ENCODE results near the gene SPARC.

SPARC gene

GRCh38 chr5:151670953-151671636 is 15.6 kb downstream of the SPARC start:
- Histone ChIP-seq H3K27ac (ENCODE audit: insufficient read depth in 1 of 2, low read depth in 1 of 2, low read length in 2 of 2, poor library complexity in 1 of 2, severe bottlenecking in 2 of 2) (peak overlapping the region; percentile 9 to 37), H3K27me3 (replicated peaks in 2 of 5; ENCODE audit: control insufficient read depth in 4 of 5, insufficient read depth in 5 of 5, low read length in 4 of 5) (no peaks in the 10 kb centered on the region), H3K4me3 (ENCODE audit: control insufficient read depth in 1 of 7, extremely low read depth in 1 of 7, insufficient read depth in 4 of 7, low read depth in 2 of 7, low read length in 6 of 7) (peak overlapping the region in 3 of 7 experiments; percentile 5 to 7 (median 6)), H3K36me3 (ENCODE audit: control insufficient read depth in 4 of 4, insufficient read depth in 4 of 4, low read length in 3 of 4) (peaks cover 4 to 43% (median 21%) of the 10 kb centered on the region in 4 experiments), H3K4me1 (ENCODE audit: control extremely low read depth in 1 of 4, control insufficient read depth in 4 of 4, insufficient read depth in 4 of 4, low read length in 3 of 4) (peaks cover 7 to 27% (median 21%) of the 10 kb centered on the region in 4 experiments), H3K9me3 (ENCODE audit: control extremely low read depth in 1 of 5, control insufficient read depth in 4 of 5, insufficient read depth in 2 of 5, low read depth in 1 of 5, low read length in 4 of 5) (no peaks in the 10 kb centered on the region)
- ChIA-PET CTCF (interaction anchor here (0.7 to 12.2 kb wide), 13 partner anchors 9 to 101 kb away, joined by 3 to 86 read pairs (median 7); partner anchors contain the start of genes G3BP1 and SPARC), POLR2A (interaction anchor here (0.6 to 2.8 kb wide), 5 partner anchors 8 to 55 kb away, joined by 3 to 9 read pairs (median 3); partner anchors contain the start of gene SPARC)
- peak; percentile 47 to 92 (median 90) for DNase-seq
- 29% methylated on average over 3 of the region's 6 CpGs for WGBS (ENCODE audit: insufficient coverage)

GRCh38 chr5:151670083-151670686 is 16.5 kb downstream of the SPARC start:
- peak overlapping the region in 1 of 2 experiments; percentile 37 for H3K27ac ChIP-seq (ENCODE audit: insufficient read depth in 1 of 2, low read depth in 1 of 2, low read length in 2 of 2, poor library complexity in 1 of 2, severe bottlenecking in 2 of 2)
- DNase-seq: no peak
- H3K27me3 ChIP-seq (replicated peaks in 2 of 5; ENCODE audit: control insufficient read depth in 4 of 5, insufficient read depth in 5 of 5, low read length in 4 of 5): no peaks in the 10 kb centered on the region
- ChIA-PET CTCF (interaction anchor here (0.6 to 12.2 kb wide), 7 partner anchors 10 to 193 kb away, joined by 3 to 86 read pairs (median 9); partner anchors contain the start of gene SPARC), POLR2A (interaction anchor here (0.6 to 2.8 kb wide), 2 partner anchors 13 to 31 kb away, joined by 6 to 9 read pairs; no protein-coding TSS in a partner anchor)
- no peaks in the 10 kb centered on the region for H3K9me3 ChIP-seq (ENCODE audit: control extremely low read depth in 1 of 5, control insufficient read depth in 4 of 5, insufficient read depth in 2 of 5, low read depth in 1 of 5, low read length in 4 of 5)
- no peak overlapping the region for H3K4me3 ChIP-seq (ENCODE audit: control insufficient read depth in 1 of 7, extremely low read depth in 1 of 7, insufficient read depth in 4 of 7, low read depth in 2 of 7, low read length in 6 of 7)
- peaks cover 4 to 48% (median 26%) of the 10 kb centered on the region in 4 experiments for H3K36me3 ChIP-seq (ENCODE audit: control insufficient read depth in 4 of 4, insufficient read depth in 4 of 4, low read length in 3 of 4)
- peaks cover 4 to 20% (median 15%) of the 10 kb centered on the region in 4 experiments for H3K4me1 ChIP-seq (ENCODE audit: control extremely low read depth in 1 of 4, control insufficient read depth in 4 of 4, insufficient read depth in 4 of 4, low read length in 3 of 4)
- WGBS (ENCODE audit: insufficient coverage): 95% methylated on average over 4 of the region's 4 CpGs

DNA sequence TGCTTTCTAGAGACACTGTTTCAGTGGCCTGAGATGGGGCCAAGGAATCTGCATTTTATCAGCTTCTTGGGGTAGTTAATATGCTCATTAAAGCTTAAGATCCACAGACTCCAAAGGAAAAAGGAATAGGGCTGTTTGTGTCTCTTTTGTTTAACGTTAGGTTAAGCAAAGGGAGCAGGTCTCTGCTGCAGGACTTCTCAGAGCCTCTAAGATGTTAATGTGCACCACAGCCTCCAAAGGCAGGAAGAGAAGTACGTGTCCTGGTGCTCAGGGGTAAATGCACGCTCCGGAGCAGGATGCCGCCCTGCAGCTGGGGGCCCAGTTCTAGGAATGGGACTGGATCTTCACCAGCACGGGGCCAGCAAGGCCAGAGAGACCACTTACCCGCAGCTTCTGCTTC is 19.6 kb downstream of the SPARC start:
- Histone ChIP-seq H3K27ac (ENCODE audit: insufficient read depth in 1 of 2, low read depth in 1 of 2, low read length in 2 of 2, poor library complexity in 1 of 2, severe bottlenecking in 2 of 2) (no peak overlapping the region), H3K9me3 (ENCODE audit: control extremely low read depth in 1 of 5, control insufficient read depth in 4 of 5, insufficient read depth in 2 of 5, low read depth in 1 of 5, low read length in 4 of 5) (no peaks in the 10 kb centered on the region), H3K36me3 (ENCODE audit: control insufficient read depth in 4 of 4, insufficient read depth in 4 of 4, low read length in 3 of 4) (peaks cover 0 to 34% (median 18%) of the 10 kb centered on the region in 4 experiments), H3K4me1 (ENCODE audit: control extremely low read depth in 1 of 4, control insufficient read depth in 4 of 4, insufficient read depth in 4 of 4, low read length in 3 of 4) (peaks cover 4 to 35% (median 28%) of the 10 kb centered on the region in 4 experiments), H3K27me3 (replicated peaks in 2 of 5; ENCODE audit: control insufficient read depth in 4 of 5, insufficient read depth in 5 of 5, low read length in 4 of 5) (no peaks in the 10 kb centered on the region), H3K4me3 (ENCODE audit: control insufficient read depth in 1 of 7, extremely low read depth in 1 of 7, insufficient read depth in 4 of 7, low read depth in 2 of 7, low read length in 6 of 7) (no peak overlapping the region)
- no peak for DNase-seq
- POLR2A ChIA-PET: no interaction called here
- WGBS (ENCODE audit: insufficient coverage): 97% methylated on average over 7 of the region's 7 CpGs
- CTCF ChIA-PET: interaction anchor here (1.0 to 11.0 kb wide), 5 partner anchors 14 to 77 kb away, joined by 3 to 113 read pairs (median 19); no protein-coding TSS in a partner anchor

DNA sequence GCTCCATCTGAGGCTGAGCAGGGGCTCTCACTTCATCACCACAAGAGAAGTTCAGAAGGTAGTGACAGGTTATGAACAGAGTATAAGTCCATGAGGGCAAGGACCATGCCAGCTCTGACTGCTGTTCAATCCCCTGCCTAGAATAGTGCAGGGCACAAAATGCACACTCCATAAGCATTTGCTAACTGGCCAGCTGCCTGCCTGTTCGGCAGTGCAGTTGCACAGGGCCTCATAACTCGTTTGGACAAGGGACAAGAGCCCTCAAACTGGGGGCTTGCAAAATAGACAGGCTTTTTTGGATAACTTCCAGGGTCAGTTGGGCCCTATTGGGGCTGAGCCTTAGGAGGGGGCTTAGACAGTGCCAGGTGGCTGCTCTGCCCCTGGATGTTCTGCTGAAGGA is 21.1 kb downstream of the SPARC start:
- POLR2A ChIA-PET: no interaction called here
- no peaks in the 10 kb centered on the region for H3K27me3 ChIP-seq (replicated peaks in 2 of 5; ENCODE audit: control insufficient read depth in 4 of 5, insufficient read depth in 5 of 5, low read length in 4 of 5)
- WGBS (ENCODE audit: insufficient coverage): 72% methylated on average over 2 of the region's 2 CpGs
- CTCF ChIA-PET: interaction anchor here (0.5 to 11.0 kb wide), 7 partner anchors 10 to 76 kb away, joined by 3 to 113 read pairs (median 5); no protein-coding TSS in a partner anchor
- H3K9me3 ChIP-seq (ENCODE audit: control extremely low read depth in 1 of 5, control insufficient read depth in 4 of 5, insufficient read depth in 2 of 5, low read depth in 1 of 5, low read length in 4 of 5): no peaks in the 10 kb centered on the region
- no peak overlapping the region for H3K27ac ChIP-seq (ENCODE audit: insufficient read depth in 1 of 2, low read depth in 1 of 2, low read length in 2 of 2, poor library complexity in 1 of 2, severe bottlenecking in 2 of 2)
- peaks cover 0 to 34% (median 18%) of the 10 kb centered on the region in 4 experiments for H3K36me3 ChIP-seq (ENCODE audit: control insufficient read depth in 4 of 4, insufficient read depth in 4 of 4, low read length in 3 of 4)
- no peak for DNase-seq
- H3K4me1 ChIP-seq (ENCODE audit: control extremely low read depth in 1 of 4, control insufficient read depth in 4 of 4, insufficient read depth in 4 of 4, low read length in 3 of 4): peaks cover 0 to 20% (median 17%) of the 10 kb centered on the region in 4 experiments
- no peak overlapping the region for H3K4me3 ChIP-seq (ENCODE audit: control insufficient read depth in 1 of 7, extremely low read depth in 1 of 7, insufficient read depth in 4 of 7, low read depth in 2 of 7, low read length in 6 of 7)

DNA sequence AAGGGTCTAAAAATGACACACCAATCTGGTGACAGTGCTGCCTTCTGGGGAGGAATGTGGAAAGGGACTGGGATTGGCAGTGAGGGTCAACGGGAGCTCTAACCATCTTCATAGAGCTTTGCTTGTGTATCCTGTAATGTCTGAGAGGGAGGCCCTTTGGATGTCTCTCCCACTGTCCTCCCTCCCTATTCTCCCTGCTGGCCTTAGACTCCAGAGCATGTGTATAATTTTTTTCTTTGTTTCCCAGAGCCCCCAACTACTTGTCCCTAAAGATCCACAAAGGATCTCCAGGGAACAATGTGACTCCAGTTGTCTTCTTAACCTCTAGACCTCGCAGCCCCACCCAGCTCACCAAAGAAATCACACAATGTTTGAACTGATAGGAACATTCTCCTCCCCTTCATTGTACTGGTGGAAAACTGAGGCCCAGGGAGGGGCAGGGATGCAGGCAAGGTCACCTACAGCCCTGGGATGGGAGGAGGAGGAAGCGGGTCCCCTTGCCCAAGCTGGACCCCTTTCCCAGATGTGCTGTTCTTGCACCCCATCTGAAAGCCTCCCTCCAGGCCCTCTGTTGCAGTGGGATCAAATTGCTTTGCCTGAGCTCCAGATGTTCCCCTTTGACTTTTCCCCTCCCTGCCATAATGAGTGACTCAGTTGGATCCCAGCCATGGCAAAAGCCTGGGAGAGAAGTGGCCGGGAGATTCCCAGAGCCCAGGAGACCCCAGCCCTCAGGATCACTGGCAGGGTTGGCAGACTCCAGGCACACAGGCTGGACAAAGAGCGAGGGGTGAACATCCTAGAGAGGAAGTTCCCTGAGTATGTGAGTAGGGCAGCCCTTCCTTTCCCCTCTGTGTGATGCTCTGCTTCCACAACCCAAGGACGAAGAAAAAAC is 21.8 kb downstream of the SPARC start:
- ChIA-PET POLR2A (no interaction called here), CTCF (interaction anchor here (0.5 to 11.0 kb wide), 9 partner anchors 9 to 76 kb away, joined by 3 to 113 read pairs (median 4); partner anchors contain the start of gene SPARC)
- 100% methylated on average over 2 of the region's 6 CpGs for WGBS (ENCODE audit: insufficient coverage)
- no peaks in the 10 kb centered on the region for H3K9me3 ChIP-seq (ENCODE audit: control extremely low read depth in 1 of 5, control insufficient read depth in 4 of 5, insufficient read depth in 2 of 5, low read depth in 1 of 5, low read length in 4 of 5)
- no peak for DNase-seq
- no peaks in the 10 kb centered on the region for H3K27me3 ChIP-seq (replicated peaks in 2 of 5; ENCODE audit: control insufficient read depth in 4 of 5, insufficient read depth in 5 of 5, low read length in 4 of 5)
- peaks cover 0 to 32% (median 18%) of the 10 kb centered on the region in 4 experiments for H3K36me3 ChIP-seq (ENCODE audit: control insufficient read depth in 4 of 4, insufficient read depth in 4 of 4, low read length in 3 of 4)
- no peak overlapping the region for H3K4me3 ChIP-seq (ENCODE audit: control insufficient read depth in 1 of 7, extremely low read depth in 1 of 7, insufficient read depth in 4 of 7, low read depth in 2 of 7, low read length in 6 of 7)
- no peak overlapping the region for H3K27ac ChIP-seq (ENCODE audit: insufficient read depth in 1 of 2, low read depth in 1 of 2, low read length in 2 of 2, poor library complexity in 1 of 2, severe bottlenecking in 2 of 2)
- H3K4me1 ChIP-seq (ENCODE audit: control extremely low read depth in 1 of 4, control insufficient read depth in 4 of 4, insufficient read depth in 4 of 4, low read length in 3 of 4): peaks cover 0 to 18% (median 15%) of the 10 kb centered on the region in 4 experiments

DNA sequence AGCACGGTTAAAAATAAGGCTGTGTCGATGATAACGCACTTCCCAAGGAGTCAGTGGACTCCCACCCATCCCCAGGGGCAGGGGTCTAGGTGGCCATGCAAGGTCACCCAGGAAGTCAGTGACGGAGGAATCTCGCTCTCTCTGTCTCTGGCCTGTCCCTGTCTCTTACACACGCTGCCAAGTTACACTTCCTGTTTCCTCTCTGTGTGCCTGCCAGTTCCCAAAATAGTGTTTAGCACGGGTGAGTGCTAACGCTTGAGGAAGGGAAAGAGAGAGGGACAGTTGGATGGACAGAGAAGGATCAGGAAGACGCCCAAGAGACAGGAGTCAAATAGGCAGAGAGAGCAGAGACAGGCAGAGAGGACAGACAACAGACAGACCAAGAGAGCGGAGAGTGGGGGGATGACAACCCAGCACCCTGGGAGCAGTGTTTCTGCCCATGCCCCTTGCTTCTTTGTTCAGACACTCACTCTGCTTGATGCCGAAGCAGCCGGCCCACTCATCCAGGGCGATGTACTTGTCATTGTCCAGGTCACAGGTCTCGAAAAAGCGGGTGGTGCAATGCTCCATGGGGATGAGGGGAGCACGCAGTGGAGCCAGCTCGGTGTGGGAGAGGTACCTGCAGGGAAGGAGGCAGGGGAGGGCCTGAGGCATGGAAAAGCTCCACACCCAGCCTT is 23.0 kb downstream of the SPARC start:
- peak in 1 of 3 donors; percentile 35 for DNase-seq
- Histone ChIP-seq H3K36me3 (ENCODE audit: control insufficient read depth in 4 of 4, insufficient read depth in 4 of 4, low read length in 3 of 4) (peaks cover 0 to 26% (median 12%) of the 10 kb centered on the region in 4 experiments), H3K9me3 (ENCODE audit: control extremely low read depth in 1 of 5, control insufficient read depth in 4 of 5, insufficient read depth in 2 of 5, low read depth in 1 of 5, low read length in 4 of 5) (no peaks in the 10 kb centered on the region), H3K27me3 (replicated peaks in 2 of 5; ENCODE audit: control insufficient read depth in 4 of 5, insufficient read depth in 5 of 5, low read length in 4 of 5) (no peaks in the 10 kb centered on the region), H3K4me1 (ENCODE audit: control extremely low read depth in 1 of 4, control insufficient read depth in 4 of 4, insufficient read depth in 4 of 4, low read length in 3 of 4) (peaks cover 0 to 18% (median 16%) of the 10 kb centered on the region in 4 experiments), H3K4me3 (ENCODE audit: control insufficient read depth in 1 of 7, extremely low read depth in 1 of 7, insufficient read depth in 4 of 7, low read depth in 2 of 7, low read length in 6 of 7) (peak overlapping the region in 2 of 7 experiments; percentile 37 to 51), H3K27ac (ENCODE audit: insufficient read depth in 1 of 2, low read depth in 1 of 2, low read length in 2 of 2, poor library complexity in 1 of 2, severe bottlenecking in 2 of 2) (no peak overlapping the region)
- WGBS (ENCODE audit: insufficient coverage): 52% methylated on average over 16 of the region's 17 CpGs
- ChIA-PET POLR2A (interaction anchor here (0.8 kb wide), 1 partner anchor 8 kb away, joined by 3 read pairs; no protein-coding TSS in a partner anchor), CTCF (interaction anchor here (1.3 to 11.0 kb wide), 8 partner anchors 10 to 78 kb away, joined by 3 to 173 read pairs (median 20); partner anchors contain the start of gene SPARC)

Measured in common myeloid progenitor, CD34-positive (primary cell).